ENCODE measurements around the gene RAPGEF1. TPM values are rescaled to one million over a fixed set of nuclear protein-coding genes. Genes with fewer than 3 reads are reported as not detected.
"Not testable (repeated sequence)": the region's sequence is repeated elsewhere in the genome, so short reads cannot be mapped to it uniquely, and the experiment has no call there.

Gene RAPGEF1
- total and polyA plus RNA-seq, 9 of the 15 experiments (the other 6 are each of a cell fraction or from before 2014, with no cell fraction given) = 0.06 to 44.1 (median 19.9) TPM

- POLR2A ChIA-PET = interaction anchor here (0.7 kb wide), 1 partner anchor 24 kb away, joined by 3 read pairs; no protein-coding TSS in a partner anchor
- H4K20me1 ChIP-seq (replicated peaks; ENCODE audit: control insufficient read depth, insufficient read depth, low read length); H3K9ac ChIP-seq (ENCODE audit: insufficient read depth in 1 of 2, low read depth in 2 of 2, low read length in 2 of 2); ATAC-seq; H3K36me3 ChIP-seq (ENCODE audit: control insufficient read depth, insufficient read depth, low read length); H3K9me3 ChIP-seq (replicated peaks; ENCODE audit: control insufficient read depth, insufficient read depth, low read depth, low read length); H3K79me2 ChIP-seq (ENCODE audit: control insufficient read depth, insufficient read depth, low read length); H3K4me2 ChIP-seq (ENCODE audit: insufficient read depth, low read length); H3K27ac ChIP-seq (ENCODE audit: extremely low read depth, low read depth, low read length); H3K4me3 ChIP-seq; H3K9me1 ChIP-seq (ENCODE audit: control insufficient read depth, insufficient read depth, low read length); in situ Hi-C loops (cut with MboI); H2AFZ ChIP-seq (ENCODE audit: low read depth, low read length); FAIRE-seq; BruUV-seq (replicated peaks); intact Hi-C loops (cut with micrococcal nuclease); CTCF ChIA-PET (ENCODE audit: low intra/inter-chr PET ratio); DNase-seq (ENCODE audit: extremely low read depth in 1 of 4, low spot score in 3 of 4): not testable (repeated sequence)
- 1% methylated on average over 10 of the region's 10 CpGs for WGBS (ENCODE audit: insufficient coverage, low coverage, missing lambda C conversion rate)
- peaks cover 18 to 38% of the 10 kb centered on the region in 2 experiments; a peak in 4 of 5 replicates for H3K27me3 ChIP-seq (ENCODE audit: control insufficient read depth in 2 of 2, insufficient read depth in 2 of 2, low read length in 2 of 2)
- H3K4me1 ChIP-seq (replicated peaks in 1 of 2; ENCODE audit: control insufficient read depth in 2 of 2, insufficient read depth in 2 of 2, low read length in 2 of 2) = peaks cover 0 to 14% of the 10 kb centered on the region in 2 experiments; a peak in 1 of 5 replicates
These were observed 190.7 kb downstream of the RAPGEF1 start for GRCh38 chr9:131549186-131549585.

- Histone ChIP-seq H3K9me3 (replicated peaks; ENCODE audit: control insufficient read depth, insufficient read depth, low read depth, low read length) (peaks cover 7% of the 10 kb centered on the region), H3K9me1 (ENCODE audit: control insufficient read depth, insufficient read depth, low read length) (no peaks in the 10 kb centered on the region), H3K9ac (ENCODE audit: insufficient read depth in 1 of 2, low read depth in 2 of 2, low read length in 2 of 2) (no peak overlapping the region), H3K4me2 (ENCODE audit: insufficient read depth, low read length) (no peak overlapping the region), H3K36me3 (ENCODE audit: control insufficient read depth, insufficient read depth, low read length) (no peaks in the 10 kb centered on the region), H4K20me1 (replicated peaks; ENCODE audit: control insufficient read depth, insufficient read depth, low read length) (no peaks in the 10 kb centered on the region), H3K27me3 (ENCODE audit: control insufficient read depth in 2 of 2, insufficient read depth in 2 of 2, low read length in 2 of 2) (peaks cover 14 to 33% of the 10 kb centered on the region in 2 experiments; a peak in 4 of 5 replicates), H2AFZ (ENCODE audit: low read depth, low read length) (no peak overlapping the region), H3K27ac (ENCODE audit: extremely low read depth, low read depth, low read length) (no peak overlapping the region), H3K4me3 (no peak overlapping the region), H3K4me1 (replicated peaks in 1 of 2; ENCODE audit: control insufficient read depth in 2 of 2, insufficient read depth in 2 of 2, low read length in 2 of 2) (peaks cover 0 to 14% of the 10 kb centered on the region in 2 experiments; a peak in 1 of 5 replicates), H3K79me2 (ENCODE audit: control insufficient read depth, insufficient read depth, low read length) (no peaks in the 10 kb centered on the region)
- BruUV-seq (replicated peaks) = no TSS peak
- peak in 1 of 4 experiments; percentile 35 for DNase-seq (ENCODE audit: extremely low read depth in 1 of 4, low spot score in 3 of 4)
- 13% methylated on average over 26 of the region's 49 CpGs for WGBS (ENCODE audit: insufficient coverage, low coverage, missing lambda C conversion rate)
- ChIA-PET CTCF (ENCODE audit: low intra/inter-chr PET ratio) (no interaction called here), POLR2A (interaction anchor here (0.6 kb wide), 1 partner anchor 128 kb away, joined by 3 read pairs; no protein-coding TSS in a partner anchor)
- FAIRE-seq = no peak
- intact Hi-C loops (cut with micrococcal nuclease) (no loop called here), in situ Hi-C loops (cut with MboI) (no loop called here)
- no peak for ATAC-seq
- TF ChIP-seq ZNF609 (CRISPR knock-in tag; IDR thresholded peaks at IDR 0.05; ENCODE audit: borderline replicate concordance) (no peak), TARDBP (IDR thresholded peaks at IDR 0.05) (no peak), IRF1 (CRISPR knock-in tag; IDR thresholded peaks at IDR 0.05; ENCODE audit: borderline replicate concordance) (no peak), FOXM1 (IDR thresholded peaks at IDR 0.05; ENCODE audit: low read depth) (no peak), FOXM1 (CRISPR knock-in tag; IDR thresholded peaks at IDR 0.05; ENCODE audit: low read depth) (no peak), USF2 (CRISPR knock-in tag; IDR thresholded peaks at IDR 0.05) (no peak), WHSC1 (IDR thresholded peaks at IDR 0.05; ENCODE audit: low read length) (no peak), SNRNP70 (optimal IDR thresholded peaks at IDR 0.05; ENCODE audit: low read depth, low read length) (no peak)
These were observed 193.4 kb downstream of the RAPGEF1 start for GRCh38 chr9:131546336-131547084.
